CD8-positive, alpha-beta memory T cell (primary cell): ENCODE data around the gene CNTNAP1. TPM values are rescaled to one million over a fixed set of nuclear protein-coding genes. Genes with fewer than 3 reads are reported as not detected.

Experiments used
- CTCF ChIA-PET: fragments of 350-600 bp; sonication (Branson Sonifier 250); formaldehyde crosslinking; loops from one replicate; lab custom pipeline; 2021; ENCODE audit warnings: antibody characterized with exemption; lab: Charles Lee
- POLR2A ChIA-PET: fragments of 350-600 bp; sonication (Branson Sonifier 250); formaldehyde crosslinking; loops from one replicate; lab custom pipeline; 2021; ENCODE audit warnings: antibody characterized with exemption; lab: Charles Lee
- DNase-seq, 5 donors: peaks; one replicate each; pipeline versions ENCODE4 v3.0.0 to v3.0.0-alpha.2; 2020 to 2022; ENCODE audit warnings: mixed read lengths in 1 of 5
- H3K27ac ChIP-seq: one replicate; pipeline ENCODE4 v1.7.0; 2013; ENCODE audit warnings: low read depth, mild to moderate bottlenecking, low read length, moderate library complexity
- H3K27me3 ChIP-seq: 2 replicates; pipeline ENCODE4 v1.7.0; 2013; ENCODE audit warnings: low read length, mild to moderate bottlenecking; ENCODE audit not compliant: insufficient read depth, poor library complexity, severe bottlenecking
- H3K36me3 ChIP-seq: 2 replicates; pipeline ENCODE4 v1.7.0; 2013; ENCODE audit warnings: mild to moderate bottlenecking, low read length, moderate library complexity; ENCODE audit not compliant: insufficient read depth
- H3K4me1 ChIP-seq: 2 replicates; pipeline ENCODE4 v1.7.0; 2013; ENCODE audit warnings: mild to moderate bottlenecking, low read length, moderate library complexity; ENCODE audit not compliant: insufficient read depth
- H3K4me3 ChIP-seq: 2 replicates; pipeline ENCODE4 v1.7.0; 2013; ENCODE audit warnings: mild to moderate bottlenecking, low read length
- H3K9me3 ChIP-seq: 2 replicates; pipeline ENCODE4 v1.7.0; 2013; ENCODE audit warnings: mild to moderate bottlenecking, low read length
- H3K27ac Mint-ChIP-seq, 8 donors: one replicate each; pipeline ENCODE4 v1.8.0; 2020 to 2021; ENCODE audit warnings: mixed read lengths in 8 of 8, mild to moderate bottlenecking in 6 of 8, inconsistent platforms in 3 of 8, moderate library complexity in 3 of 8
- H3K27me3 Mint-ChIP-seq, 2 donors: one replicate each; pipeline ENCODE4 v1.8.0; 2020 to 2021; ENCODE audit warnings: mixed read lengths in 2 of 2, mild to moderate bottlenecking in 1 of 2, moderate library complexity in 1 of 2
- H3K36me3 Mint-ChIP-seq, 3 donors: one replicate each; pipeline ENCODE4 v1.8.0; 2020 to 2021; ENCODE audit warnings: mixed read lengths in 3 of 3, inconsistent platforms in 1 of 3, mild to moderate bottlenecking in 1 of 3
- H3K4me1 Mint-ChIP-seq, 3 donors: one replicate each; pipeline ENCODE4 v1.8.0; 2020 to 2021; ENCODE audit warnings: mixed read lengths in 3 of 3, inconsistent platforms in 1 of 3, mild to moderate bottlenecking in 1 of 3
- H3K4me3 Mint-ChIP-seq, 7 donors: one replicate each; pipeline ENCODE4 v1.8.0; 2020 to 2021; ENCODE audit warnings: mixed read lengths in 7 of 7, mild to moderate bottlenecking in 6 of 7, moderate library complexity in 4 of 7, inconsistent platforms in 2 of 7
- H3K9me3 Mint-ChIP-seq, 5 donors: one replicate each; pipeline ENCODE4 v1.8.0; 2020 to 2022; ENCODE audit warnings: mixed read lengths in 5 of 5, mild to moderate bottlenecking in 3 of 5, moderate library complexity in 2 of 5, inconsistent platforms in 1 of 5
- polyA plus RNA-seq: library from polyadenylated mRNA; unstranded; fragments of 300-500 nt; fragmentation: Illumina TruSeq; gene quantifications from one replicate; pipeline ENCODE4 v1.2.3, GENCODE V29; 2021
- total RNA-seq, 2 experiments: library from RNA; stranded (reverse); gene quantifications; one replicate each; pipeline ENCODE4 v1.2.3, GENCODE V29; 2021

Gene CNTNAP1
- total and polyA plus RNA-seq, 3 experiments from 2014 or later = 1.1 to 1.7 (median 1.2) TPM

DNA sequence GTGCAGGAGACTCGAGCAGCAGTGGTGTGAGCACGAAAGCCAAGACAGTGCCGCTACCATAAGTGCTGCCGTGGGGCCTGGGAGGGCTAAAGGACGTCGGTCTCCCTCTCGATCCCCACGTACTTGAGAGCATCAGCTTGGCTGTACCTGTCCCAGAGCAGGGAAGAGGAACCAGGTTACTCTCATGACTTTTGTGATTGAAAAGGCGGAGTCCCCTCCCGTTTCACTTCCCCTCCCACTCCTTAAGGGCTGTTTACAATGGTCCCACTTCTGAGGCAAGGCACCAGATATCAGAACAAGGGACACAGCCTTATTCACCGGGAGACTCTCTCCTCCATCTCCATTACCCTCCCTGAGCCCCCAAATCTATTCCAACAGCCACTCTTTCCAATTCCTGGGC lies 20.1 kb downstream of the CNTNAP1 start:
- H3K27ac ChIP-seq = no peak overlapping the region
- no peak for DNase-seq

DNA sequence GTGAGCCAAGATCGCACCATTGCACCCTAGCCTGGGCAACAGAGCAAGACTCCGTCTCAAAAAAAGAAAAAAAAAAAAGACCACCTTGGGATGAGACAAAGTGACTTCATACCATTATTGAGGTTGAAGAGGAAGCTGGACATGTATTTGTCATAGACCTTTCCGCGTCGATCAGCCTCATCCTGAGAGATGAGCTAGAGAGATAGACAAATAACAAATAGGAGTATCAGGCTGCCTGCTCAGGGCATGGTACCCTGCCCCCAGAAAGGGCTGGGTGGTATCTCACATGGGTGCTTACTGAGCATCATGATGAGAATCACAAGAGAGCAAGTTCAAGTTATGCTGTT lies 22.1 kb downstream of the CNTNAP1 start:
- H3K4me1 Mint-ChIP-seq = peaks cover 10 to 48% (median 16%) of the 10 kb centered on the region in 3 donors
- peaks cover 24% of the 10 kb centered on the region for H3K4me1 ChIP-seq
- H3K27me3 ChIP-seq = no peaks in the 10 kb centered on the region
- ChIA-PET CTCF (interaction anchor here (0.6 kb wide), 1 partner anchor 58 kb away, joined by 3 read pairs; no protein-coding TSS in a partner anchor), POLR2A (no interaction called here)
- no peak overlapping the region for H3K27ac ChIP-seq
- H3K36me3 Mint-ChIP-seq = peaks cover 31 to 92% (median 46%) of the 10 kb centered on the region in 3 donors
- DNase-seq = no peak
- peak overlapping the region in 1 of 7 donors; percentile 37 for H3K4me3 Mint-ChIP-seq
- H3K27me3 Mint-ChIP-seq = no peaks in the 10 kb centered on the region
- no peaks in the 10 kb centered on the region for H3K9me3 ChIP-seq
- no peak overlapping the region for H3K27ac Mint-ChIP-seq
- no peak overlapping the region for H3K4me3 ChIP-seq
- peaks cover 57% of the 10 kb centered on the region for H3K36me3 ChIP-seq
- no peaks in the 10 kb centered on the region for H3K9me3 Mint-ChIP-seq

More for the DNA sequence above, 20.1 kb downstream of the CNTNAP1 start:
- ChIA-PET POLR2A (no interaction called here), CTCF (no interaction called here)
- Mint-ChIP-seq H3K36me3 (peaks cover 19 to 80% (median 29%) of the 10 kb centered on the region in 3 donors), H3K27me3 (peaks cover 0 to 2% of the 10 kb centered on the region in 2 donors), H3K27ac (peak overlapping the region in 1 of 8 donors; percentile 71), H3K9me3 (no peaks in the 10 kb centered on the region), H3K4me3 (peak overlapping the region in 1 of 7 donors; percentile 9), H3K4me1 (peaks cover 6 to 30% (median 10%) of the 10 kb centered on the region in 3 donors)
- H3K9me3 ChIP-seq = no peaks in the 10 kb centered on the region
- peaks cover 44% of the 10 kb centered on the region for H3K36me3 ChIP-seq
- H3K4me1 ChIP-seq = peaks cover 17% of the 10 kb centered on the region
- H3K27me3 ChIP-seq = no peaks in the 10 kb centered on the region
- no peak overlapping the region for H3K4me3 ChIP-seq

GRCh38 chr17:42704837-42705494 lies 22.6 kb downstream of the CNTNAP1 start:
- Mint-ChIP-seq H3K27ac (peak overlapping the region in 1 of 8 donors; percentile 3), H3K4me3 (peak overlapping the region in 1 of 7 donors; percentile 37), H3K36me3 (peaks cover 32 to 96% (median 46%) of the 10 kb centered on the region in 3 donors), H3K4me1 (peaks cover 10 to 49% (median 16%) of the 10 kb centered on the region in 3 donors), H3K27me3 (no peaks in the 10 kb centered on the region), H3K9me3 (no peaks in the 10 kb centered on the region)
- CTCF ChIA-PET = interaction anchor here (0.6 kb wide), 1 partner anchor 59 kb away, joined by 3 read pairs; no protein-coding TSS in a partner anchor
- POLR2A ChIA-PET = no interaction called here
- peaks cover 56% of the 10 kb centered on the region for H3K36me3 ChIP-seq
- no peak overlapping the region for H3K4me3 ChIP-seq
- H3K27me3 ChIP-seq = no peaks in the 10 kb centered on the region
- H3K9me3 ChIP-seq = no peaks in the 10 kb centered on the region
- no peak for DNase-seq
- H3K27ac ChIP-seq = no peak overlapping the region
- peaks cover 24% of the 10 kb centered on the region for H3K4me1 ChIP-seq

DNA sequence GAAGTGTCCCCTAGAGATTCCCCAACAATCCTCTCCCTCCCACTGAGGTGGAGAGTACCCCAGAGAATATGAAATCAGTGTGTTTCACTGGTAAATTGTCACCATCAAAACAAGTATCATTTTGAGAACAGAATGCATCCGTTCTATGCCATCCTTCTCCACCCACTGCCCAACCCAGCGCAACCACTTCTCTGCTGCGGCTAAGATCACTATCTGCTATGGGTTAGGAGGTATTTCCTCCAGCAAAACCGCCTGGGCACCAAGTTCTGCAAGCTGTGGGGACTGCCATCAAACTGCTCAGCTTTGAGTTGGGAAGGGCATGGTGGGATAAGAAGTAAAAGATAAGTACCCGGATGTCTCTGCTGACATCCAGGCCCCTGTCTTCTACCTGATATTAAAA lies 24.4 kb downstream of the CNTNAP1 start:
- Mint-ChIP-seq H3K36me3 (peaks cover 37 to 96% (median 48%) of the 10 kb centered on the region in 3 donors), H3K9me3 (no peaks in the 10 kb centered on the region), H3K4me1 (peaks cover 10 to 45% (median 16%) of the 10 kb centered on the region in 3 donors), H3K27me3 (no peaks in the 10 kb centered on the region), H3K4me3 (peak overlapping the region in 5 of 7 donors; percentile 8 to 70 (median 58)), H3K27ac (peak overlapping the region in 6 of 8 donors; percentile 2 to 83 (median 38))
- H3K4me3 ChIP-seq = no peak overlapping the region
- H3K9me3 ChIP-seq = no peaks in the 10 kb centered on the region
- no peak overlapping the region for H3K27ac ChIP-seq
- H3K4me1 ChIP-seq = peaks cover 24% of the 10 kb centered on the region
- ChIA-PET CTCF (interaction anchor here (1.1 kb wide), 1 partner anchor 13 kb away, joined by 3 read pairs; no protein-coding TSS in a partner anchor), POLR2A (interaction anchor here (0.7 kb wide), 2 partner anchors 66 to 70 kb away, joined by 4 read pairs; no protein-coding TSS in a partner anchor)
- peak in 4 of 5 donors; percentile 22 to 54 (median 46) for DNase-seq
- H3K36me3 ChIP-seq = peaks cover 56% of the 10 kb centered on the region
- H3K27me3 ChIP-seq = no peaks in the 10 kb centered on the region

DNA sequence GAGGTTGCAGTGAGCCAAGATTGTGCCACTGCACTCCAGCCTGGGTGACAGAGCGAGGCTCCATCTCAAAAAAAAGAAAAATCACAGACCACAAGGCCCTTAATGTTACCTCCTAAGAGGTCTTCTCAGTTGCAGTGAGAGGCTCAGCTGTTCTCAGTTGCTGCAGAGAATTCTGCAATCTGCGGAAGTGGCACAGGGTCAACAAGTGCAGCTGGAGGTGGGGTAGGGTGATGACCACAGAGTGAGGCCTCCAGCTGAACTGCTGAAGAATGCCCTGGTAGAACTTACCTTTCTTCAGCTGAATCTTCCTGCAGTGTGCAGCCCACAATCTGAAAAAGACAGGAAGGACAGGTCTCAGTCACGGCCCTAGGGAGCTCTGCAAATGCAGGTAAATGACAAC lies 26.3 kb downstream of the CNTNAP1 start:
- H3K4me1 ChIP-seq = peaks cover 24% of the 10 kb centered on the region
- CTCF ChIA-PET = interaction anchor here (1.0 kb wide), 1 partner anchor 16 kb away, joined by 3 read pairs; no protein-coding TSS in a partner anchor
- no peak overlapping the region for H3K27ac Mint-ChIP-seq
- H3K9me3 ChIP-seq = no peaks in the 10 kb centered on the region
- peaks cover 41 to 94% (median 46%) of the 10 kb centered on the region in 3 donors for H3K36me3 Mint-ChIP-seq
- H3K36me3 ChIP-seq = peaks cover 60% of the 10 kb centered on the region
- no peak for DNase-seq
- H3K4me1 Mint-ChIP-seq = peaks cover 10 to 45% (median 16%) of the 10 kb centered on the region in 3 donors
- no peak overlapping the region for H3K27ac ChIP-seq
- peak overlapping the region in 1 of 7 donors; percentile 55 for H3K4me3 Mint-ChIP-seq
- H3K27me3 Mint-ChIP-seq = no peaks in the 10 kb centered on the region
- no peak overlapping the region for H3K4me3 ChIP-seq
- no peaks in the 10 kb centered on the region for H3K9me3 Mint-ChIP-seq
- no peaks in the 10 kb centered on the region for H3K27me3 ChIP-seq
- POLR2A ChIA-PET = interaction anchor here (0.5 kb wide), 1 partner anchor 23 kb away, joined by 3 read pairs; no protein-coding TSS in a partner anchor

DNA sequence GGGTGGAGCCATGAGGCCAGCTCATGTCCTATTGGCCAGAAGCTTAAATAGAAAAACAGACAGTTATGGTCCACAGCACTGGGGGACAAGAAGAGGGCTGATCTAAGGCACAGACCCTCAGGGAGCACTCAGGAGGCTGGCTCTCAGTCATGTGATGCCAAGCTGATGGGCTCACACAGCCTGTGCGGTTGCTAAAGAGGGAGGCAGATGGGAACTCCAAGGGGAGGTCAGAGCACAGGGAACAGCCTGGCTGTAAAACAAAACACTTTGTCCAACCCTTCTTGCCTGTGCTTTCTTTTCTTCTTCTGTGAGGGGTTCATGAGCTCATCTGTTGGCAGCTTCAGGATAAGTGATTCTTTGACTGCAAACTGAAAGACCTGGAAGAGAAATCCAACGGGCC lies 27.2 kb downstream of the CNTNAP1 start:
- H3K27ac Mint-ChIP-seq = peak overlapping the region in 1 of 8 donors; percentile 51
- Histone ChIP-seq H3K36me3 (peaks cover 61% of the 10 kb centered on the region), H3K27me3 (no peaks in the 10 kb centered on the region), H3K9me3 (no peaks in the 10 kb centered on the region), H3K27ac (no peak overlapping the region), H3K4me3 (no peak overlapping the region), H3K4me1 (peaks cover 24% of the 10 kb centered on the region)
- H3K36me3 Mint-ChIP-seq = peaks cover 39 to 93% (median 43%) of the 10 kb centered on the region in 3 donors
- POLR2A ChIA-PET = interaction anchor here (0.5 kb wide), 1 partner anchor 26 kb away, joined by 3 read pairs; no protein-coding TSS in a partner anchor
- H3K4me1 Mint-ChIP-seq = peaks cover 10 to 45% (median 16%) of the 10 kb centered on the region in 3 donors
- H3K4me3 Mint-ChIP-seq = no peak overlapping the region
- no peak for DNase-seq
- no peaks in the 10 kb centered on the region for H3K27me3 Mint-ChIP-seq
- CTCF ChIA-PET = interaction anchor here (0.6 to 1.0 kb wide), 2 partner anchors 17 to 131 kb away, joined by 3 read pairs; no protein-coding TSS in a partner anchor
- H3K9me3 Mint-ChIP-seq = no peaks in the 10 kb centered on the region

- Histone ChIP-seq H3K27ac (no peak overlapping the region), H3K4me3 (no peak overlapping the region), H3K27me3 (no peaks in the 10 kb centered on the region), H3K9me3 (no peaks in the 10 kb centered on the region), H3K4me1 (no peaks in the 10 kb centered on the region), H3K36me3 (peaks cover 59% of the 10 kb centered on the region)
- Mint-ChIP-seq H3K4me3 (no peak overlapping the region), H3K4me1 (peaks cover 0 to 14% (median 4%) of the 10 kb centered on the region in 3 donors), H3K27ac (peak overlapping the region in 4 of 8 donors; percentile 18 to 78 (median 40)), H3K36me3 (peaks cover 28 to 77% (median 38%) of the 10 kb centered on the region in 3 donors), H3K27me3 (no peaks in the 10 kb centered on the region), H3K9me3 (no peaks in the 10 kb centered on the region)
- ChIA-PET POLR2A (interaction anchor here (0.7 kb wide), 1 partner anchor 640 kb away, joined by 3 read pairs; no protein-coding TSS in a partner anchor), CTCF (interaction anchor here (1.1 kb wide), 1 partner anchor 42 kb away, joined by 3 read pairs; no protein-coding TSS in a partner anchor)
- peak in 3 of 5 donors; percentile 6 to 61 (median 45) for DNase-seq
Measured at GRCh38 chr17:42720996-42721583, 38.8 kb downstream of the CNTNAP1 start.
